Breast epithelium (tissue), 4 donors: ENCODE results near the gene SELPLG. TPM values are rescaled to one million over a fixed set of nuclear protein-coding genes. Genes with fewer than 3 reads are reported as not detected.

ENCODE experiments used
- DNase-seq, 2 donors: peaks; one replicate each; pipeline ENCODE4 v3.0.0-alpha.2; 2019; ENCODE audit warnings: low spot score in 2 of 2
- H3K27ac ChIP-seq, 2 donors: fragments of 200-600 bp; sonication (generic) in 1 of 2; one replicate each; pipeline ENCODE4 v1.5.1; 2016 to 2019; ENCODE audit warnings: mild to moderate bottlenecking in 1 of 2
- H3K27me3 ChIP-seq, 2 donors: fragments of 200-600 bp; sonication (generic) in 1 of 2; one replicate each; pipeline versions ENCODE4 v1.5.1 to v1.6.0; 2017 to 2019; ENCODE audit warnings: control low read depth in 1 of 2, mild to moderate bottlenecking in 1 of 2
- H3K36me3 ChIP-seq: fragments of 200-600 bp; one replicate; pipeline ENCODE4 v1.5.1; 2019
- H3K4me1 ChIP-seq, 2 donors: fragments of 200-600 bp; sonication (generic); one replicate each; pipeline ENCODE4 v1.5.1; 2016 to 2019; ENCODE audit warnings: control low read depth in 1 of 2
- H3K4me3 ChIP-seq, 3 donors: fragments of 200-600 bp; sonication (generic); 1 replicate in 2 of 3; 2 replicates in 1 of 3; pipeline ENCODE4 v1.5.1; 2016 to 2019; ENCODE audit warnings: mild to moderate bottlenecking in 3 of 3, moderate library complexity in 2 of 3
- H3K9me3 ChIP-seq, 2 donors: fragments of 200-600 bp; sonication (generic) in 1 of 2; one replicate each; pipeline ENCODE4 v1.5.1; 2016 to 2019; ENCODE audit warnings: control low read depth in 1 of 2
- CTCF ChIP-seq, 3 donors: fragments of 450-650 bp; IDR thresholded peaks; one replicate each; pipeline ENCODE4 v1.5.1; 2016 to 2017; ENCODE audit warnings: antibody characterized with exemption in 3 of 3, mild to moderate bottlenecking in 3 of 3, moderate library complexity in 3 of 3
- POLR2A ChIP-seq: fragments of 450-650 bp; IDR thresholded peaks from one replicate; pipeline ENCODE4 v1.6.1; 2016; ENCODE audit warnings: antibody characterized with exemption, mild to moderate bottlenecking, moderate library complexity
- POLR2AphosphoS5 ChIP-seq, 3 donors: sonication (generic); formaldehyde crosslinking; IDR thresholded peaks; one replicate each; pipeline ENCODE4 v1.6.1; 2017; ENCODE audit warnings: antibody characterized with exemption in 3 of 3
- intact Hi-C: fragments of 100-400 bp; cut with DNase I; formaldehyde crosslinking; loops from one replicate; pipeline ENCODE4 v1.15.1; 2023; ENCODE audit warnings: low total_unique reads
- total RNA-seq, 3 donors: library from RNA; depleted of rRNA; stranded (reverse); fragments of >200 nt; gene quantifications; one replicate each; pipeline ENCODE4 v1.1.0, GENCODE V29; 2016

Gene SELPLG
- total RNA-seq, 3 donors from 2014 or later = 5.2 to 16.6 (median 6.7) TPM

GRCh38 chr12:108629151-108629550 lies 4.5 kb downstream of the SELPLG start:
- no peaks in the 10 kb centered on the region for H3K36me3 ChIP-seq
- no peaks in the 10 kb centered on the region for H3K9me3 ChIP-seq
- peak overlapping the region; percentile 14 to 66 for H3K27ac ChIP-seq
- no peak overlapping the region for H3K4me3 ChIP-seq
- intact Hi-C loops = no loop called here
- no peaks in the 10 kb centered on the region for H3K4me1 ChIP-seq
- no peaks in the 10 kb centered on the region for H3K27me3 ChIP-seq
- no peak for DNase-seq
- TF ChIP-seq POLR2AphosphoS5 (IDR thresholded peaks at IDR 0.05) (no peak), POLR2A (no peak), CTCF (IDR thresholded peaks at IDR 0.05) (no peak)

GRCh38 chr12:108627134-108627920 lies 6.4 kb downstream of the SELPLG start:
- Histone ChIP-seq H3K9me3 (no peaks in the 10 kb centered on the region), H3K27me3 (no peaks in the 10 kb centered on the region), H3K4me1 (no peaks in the 10 kb centered on the region), H3K36me3 (no peaks in the 10 kb centered on the region), H3K27ac (no peak overlapping the region), H3K4me3 (no peak overlapping the region)
- intact Hi-C loops = no loop called here
- no peak for TF ChIP-seq POLR2A
- TF ChIP-seq POLR2AphosphoS5 (IDR thresholded peaks at IDR 0.05) = no peak
- no peak for TF ChIP-seq CTCF (IDR thresholded peaks at IDR 0.05)
- no peak for DNase-seq

- H3K36me3 ChIP-seq = no peaks in the 10 kb centered on the region
- no peaks in the 10 kb centered on the region for H3K27me3 ChIP-seq
- H3K4me1 ChIP-seq = no peaks in the 10 kb centered on the region
- TF ChIP-seq POLR2A (no peak), CTCF (IDR thresholded peaks at IDR 0.05) (no peak), POLR2AphosphoS5 (IDR thresholded peaks at IDR 0.05) (no peak)
- no peak overlapping the region for H3K4me3 ChIP-seq
- intact Hi-C loops = no loop called here
- no peak for DNase-seq
- H3K27ac ChIP-seq = no peak overlapping the region
- no peaks in the 10 kb centered on the region for H3K9me3 ChIP-seq
These were observed 8.5 kb downstream of the SELPLG start for GRCh38 chr12:108625228-108625627.

DNA sequence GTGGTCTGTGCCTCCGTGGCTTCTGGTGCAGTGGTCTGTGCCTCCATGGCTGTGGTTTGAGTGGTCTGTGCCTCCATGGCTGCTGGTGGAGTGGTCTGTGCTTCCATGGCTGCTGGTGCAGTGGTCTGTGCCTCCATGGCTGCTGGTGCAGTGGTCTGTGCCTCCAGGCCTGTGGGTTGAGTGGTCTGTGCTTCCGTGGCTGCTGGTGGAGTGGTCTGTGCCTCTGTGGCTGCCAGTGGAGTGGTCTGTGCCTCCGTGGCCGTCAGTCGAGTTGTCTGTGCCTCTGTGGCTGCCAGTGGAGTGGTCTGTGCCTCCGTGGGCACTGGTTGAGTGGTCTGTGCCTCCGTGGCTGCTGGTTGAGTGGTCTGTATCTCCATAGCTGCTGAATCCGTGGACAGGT lies 10.1 kb downstream of the SELPLG start:
- H3K27me3 ChIP-seq = no peaks in the 10 kb centered on the region
- intact Hi-C loops = loop anchor here (2.0 to 5.0 kb wide), 2 partner anchors 19 to 1641 kb away; no protein-coding TSS in a partner anchor

More for the DNA sequence above, 10.1 kb downstream of the SELPLG start:
- Histone ChIP-seq H3K9me3 (no peaks in the 10 kb centered on the region), H3K27ac (no peak overlapping the region), H3K4me3 (no peak overlapping the region), H3K4me1 (no peaks in the 10 kb centered on the region), H3K36me3 (no peaks in the 10 kb centered on the region)
- TF ChIP-seq POLR2AphosphoS5 (IDR thresholded peaks at IDR 0.05) (no peak), CTCF (IDR thresholded peaks at IDR 0.05) (no peak), POLR2A (no peak)
- no peak for DNase-seq
